Small intestine (tissue), 7 donors: ENCODE measurements around the gene FAM124B. TPM values are rescaled to one million over a fixed set of nuclear protein-coding genes. Genes with fewer than 3 reads are reported as not detected.

Experiments
- DNase-seq, 2 donors: peaks; one replicate each; pipeline versions ENCODE4 v3.0.0 to v3.0.0-alpha.2; 2013
- FAIRE-seq: peaks from 2 replicates; lab custom pipeline; 2012; peaks lifted over from hg19 to GRCh38; lab: Jason Lieb, UNC
- H3K27ac ChIP-seq, 3 donors: one replicate each; pipeline ENCODE4 v1.5.1; 2013; ENCODE audit warnings: low read length in 2 of 3, mild to moderate bottlenecking in 2 of 3, control low read depth in 1 of 3, inconsistent platforms in 1 of 3, low read depth in 1 of 3, moderate library complexity in 1 of 3
- H3K27me3 ChIP-seq, 3 donors: one replicate each; pipeline ENCODE4 v1.6.1; 2013; ENCODE audit warnings: low read length in 3 of 3, inconsistent platforms in 1 of 3; ENCODE audit not compliant: control insufficient read depth in 3 of 3, insufficient read depth in 3 of 3
- H3K36me3 ChIP-seq, 3 donors: one replicate each; pipeline ENCODE4 v1.6.1; 2013; ENCODE audit warnings: low read length in 3 of 3, inconsistent platforms in 1 of 3, low read depth in 1 of 3, mild to moderate bottlenecking in 1 of 3, moderate library complexity in 1 of 3; ENCODE audit not compliant: control insufficient read depth in 3 of 3, insufficient read depth in 2 of 3
- H3K4me1 ChIP-seq, 3 donors: one replicate each; pipeline ENCODE4 v1.6.1; 2013; ENCODE audit warnings: low read length in 2 of 3, inconsistent platforms in 1 of 3, low read depth in 1 of 3, mild to moderate bottlenecking in 1 of 3, moderate library complexity in 1 of 3; ENCODE audit not compliant: control insufficient read depth in 3 of 3, insufficient read depth in 2 of 3
- H3K4me3 ChIP-seq, 3 donors: one replicate each; pipeline ENCODE4 v1.5.1; 2013; ENCODE audit warnings: low read length in 3 of 3, control low read depth in 1 of 3, inconsistent platforms in 1 of 3, low read depth in 1 of 3, mild to moderate bottlenecking in 1 of 3, moderate library complexity in 1 of 3
- H3K9me3 ChIP-seq, 2 donors: one replicate each; pipeline ENCODE4 v1.6.1; 2013; ENCODE audit warnings: low read depth in 1 of 2, low read length in 1 of 2; ENCODE audit not compliant: control insufficient read depth in 2 of 2, insufficient read depth in 1 of 2
- WGBS, 3 donors: extraction: QIAGEN DNeasy Blood & Tissue Kit; methylation state at CpG; one replicate each; pipeline ENCODE4 v1.1.7; 2013; 5-methylcytosine and 5-hydroxymethylcytosine counted together
- polyA plus RNA-seq, 4 donors: library from polyadenylated mRNA; stranded (reverse) in 3 of 4; unstranded in 1 of 4; fragments of 200-250 nt in 3 of 4; fragments of 120-200 nt in 1 of 4; gene quantifications; one replicate each; pipeline versions ENCODE4 v1.2.1 to v1.2.3, GENCODE V29; 2013
- donor health status: healthy with polysubstance abuse.
- donor health status: control.
- donor health status: control.
- donor health status: Bipolar disorder and iron deficiency.
- donor health status: healthy.

The FAM124B gene
- polyA plus RNA-seq, 4 donors = 0.81 to 2.0 (median 1.1) TPM; not detected in 1

- Histone ChIP-seq H3K36me3 (no peaks in the 10 kb centered on the region), H3K9me3 (peaks cover 0 to 5% of the 10 kb centered on the region in 2 donors), H3K4me1 (peaks cover 0 to 3% (median 0%) of the 10 kb centered on the region in 3 donors), H3K4me3 (no peak overlapping the region), H3K27ac (no peak overlapping the region), H3K27me3 (peaks cover 0 to 2% (median 0%) of the 10 kb centered on the region in 3 donors)
- FAIRE-seq (no peak), DNase-seq (no peak)
Measured at GRCh38 chr2:224349396-224349795, 52.5 kb downstream of the FAM124B start.

DNA sequence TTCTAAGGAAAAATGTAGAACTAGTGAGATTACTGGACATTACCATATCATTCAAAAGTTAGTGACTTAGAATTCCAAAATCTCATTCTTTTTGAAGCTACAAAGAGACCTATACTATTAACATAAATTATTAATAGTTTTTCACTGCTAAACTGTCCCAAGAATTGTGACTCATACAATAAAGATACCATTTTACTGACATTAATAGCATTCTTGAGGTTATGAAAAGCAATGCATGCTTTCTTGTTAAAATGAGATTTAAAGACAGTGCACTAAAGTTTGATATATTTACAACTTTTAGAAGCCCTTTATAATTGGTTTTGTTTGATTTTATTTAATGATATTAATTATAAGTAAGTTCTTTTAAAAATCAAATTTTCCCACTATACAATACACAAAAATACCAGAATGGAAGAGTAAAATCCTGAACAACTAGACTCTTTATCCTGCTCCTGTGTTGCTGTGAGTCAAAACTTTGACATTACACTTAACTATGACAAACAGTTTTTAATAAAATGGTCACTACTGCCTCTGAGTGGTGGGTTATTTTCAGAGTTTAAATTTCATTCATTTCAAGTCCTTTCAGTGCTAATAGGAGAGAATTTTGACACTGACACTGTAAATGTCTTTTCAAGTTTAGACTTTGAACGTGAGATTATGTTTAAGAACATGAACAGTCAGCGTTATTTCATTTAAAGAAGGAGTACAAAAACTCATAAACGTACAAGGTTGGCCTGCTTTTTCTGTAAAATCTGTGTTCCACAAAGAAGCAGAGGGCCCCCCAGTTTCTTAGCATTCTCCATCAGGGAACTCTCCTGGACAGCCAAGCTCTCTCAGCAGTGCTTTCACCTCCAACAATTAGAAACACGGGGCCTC, 54.5 kb downstream of the FAM124B start:
- H3K4me1 ChIP-seq = peaks cover 0 to 3% (median 0%) of the 10 kb centered on the region in 3 donors
- DNase-seq (no peak), FAIRE-seq (peak; percentile 10)
- H3K36me3 ChIP-seq = no peaks in the 10 kb centered on the region
- H3K9me3 ChIP-seq = peaks cover 0 to 5% of the 10 kb centered on the region in 2 donors
- WGBS, 3 donors = 52 to 69% (median 67%) methylated on average over 4 of the region's 4 CpGs
- H3K27ac ChIP-seq = no peak overlapping the region
- H3K4me3 ChIP-seq = no peak overlapping the region
- H3K27me3 ChIP-seq = peaks cover 0 to 2% (median 0%) of the 10 kb centered on the region in 3 donors

GRCh38 chr2:224345492-224345891, 56.4 kb downstream of the FAM124B start:
- Histone ChIP-seq H3K4me3 (no peak overlapping the region), H3K27ac (no peak overlapping the region), H3K4me1 (no peaks in the 10 kb centered on the region), H3K9me3 (peaks cover 0 to 5% of the 10 kb centered on the region in 2 donors), H3K27me3 (no peaks in the 10 kb centered on the region), H3K36me3 (no peaks in the 10 kb centered on the region)
- no peak for DNase-seq
- FAIRE-seq = no peak
- 81 to 95% (median 85%) methylated on average over 2 of the region's 2 CpGs for WGBS, 3 donors

DNA sequence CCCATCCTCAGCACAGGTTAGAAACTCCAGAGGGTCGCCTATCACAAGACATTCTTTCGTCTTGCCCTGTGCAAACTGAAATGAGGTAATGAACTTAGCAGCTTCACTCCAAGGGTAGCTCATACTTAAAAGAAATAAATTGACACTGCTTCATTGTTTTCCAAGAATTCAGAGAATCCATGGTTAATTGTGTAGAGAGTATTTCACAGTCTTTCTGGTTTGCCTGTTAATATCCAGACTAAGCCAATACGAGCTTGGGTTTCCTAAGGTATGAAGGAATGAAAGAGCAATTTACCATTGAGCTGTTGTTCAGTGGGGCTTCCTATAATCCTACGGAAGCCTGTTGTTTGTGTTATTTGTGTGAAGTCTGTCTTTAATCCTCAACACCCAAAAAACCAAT, 58.7 kb downstream of the FAM124B start:
- FAIRE-seq = no peak
- H3K4me1 ChIP-seq = no peaks in the 10 kb centered on the region
- 54 to 80% (median 65%) methylated on average over 4 of the region's 4 CpGs for WGBS, 3 donors
- H3K9me3 ChIP-seq = peaks cover 0 to 5% of the 10 kb centered on the region in 2 donors
- no peaks in the 10 kb centered on the region for H3K36me3 ChIP-seq
- H3K4me3 ChIP-seq = no peak overlapping the region
- no peak for DNase-seq
- no peaks in the 10 kb centered on the region for H3K27me3 ChIP-seq
- no peak overlapping the region for H3K27ac ChIP-seq

GRCh38 chr2:224335991-224336390, 65.9 kb downstream of the FAM124B start:
- FAIRE-seq = no peak
- no peaks in the 10 kb centered on the region for H3K27me3 ChIP-seq
- WGBS, 3 donors = 39 to 61% (median 58%) methylated on average over 1 of the region's 1 CpG
- no peaks in the 10 kb centered on the region for H3K9me3 ChIP-seq
- DNase-seq = no peak
- H3K27ac ChIP-seq = no peak overlapping the region
- H3K4me3 ChIP-seq = no peak overlapping the region
- no peaks in the 10 kb centered on the region for H3K4me1 ChIP-seq
- no peaks in the 10 kb centered on the region for H3K36me3 ChIP-seq

DNA sequence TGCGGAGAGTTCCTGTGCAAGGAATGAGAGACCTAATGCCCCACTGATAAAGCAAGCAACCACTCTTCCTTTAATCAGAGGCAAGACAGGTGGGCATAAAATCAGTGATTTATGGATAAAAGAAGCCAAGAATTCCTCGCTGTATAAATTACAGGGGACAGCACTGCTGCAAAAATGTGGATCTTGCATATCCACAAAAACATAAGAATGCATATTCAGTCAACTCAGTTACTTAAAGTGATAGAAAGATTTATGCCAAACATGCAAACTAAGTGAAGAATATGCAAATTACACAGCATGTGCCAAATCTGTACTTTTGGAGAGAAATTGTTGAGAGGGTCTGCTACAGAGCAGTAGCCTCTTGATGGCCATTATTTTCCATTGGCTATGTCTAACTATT, 67.2 kb downstream of the FAM124B start:
- no peaks in the 10 kb centered on the region for H3K9me3 ChIP-seq
- no peaks in the 10 kb centered on the region for H3K36me3 ChIP-seq
- DNase-seq (no peak), FAIRE-seq (no peak)
- no peaks in the 10 kb centered on the region for H3K27me3 ChIP-seq
- 77 to 86% (median 83%) methylated on average over 2 of the region's 2 CpGs for WGBS, 3 donors
- no peak overlapping the region for H3K4me3 ChIP-seq
- no peaks in the 10 kb centered on the region for H3K4me1 ChIP-seq
- no peak overlapping the region for H3K27ac ChIP-seq

DNA sequence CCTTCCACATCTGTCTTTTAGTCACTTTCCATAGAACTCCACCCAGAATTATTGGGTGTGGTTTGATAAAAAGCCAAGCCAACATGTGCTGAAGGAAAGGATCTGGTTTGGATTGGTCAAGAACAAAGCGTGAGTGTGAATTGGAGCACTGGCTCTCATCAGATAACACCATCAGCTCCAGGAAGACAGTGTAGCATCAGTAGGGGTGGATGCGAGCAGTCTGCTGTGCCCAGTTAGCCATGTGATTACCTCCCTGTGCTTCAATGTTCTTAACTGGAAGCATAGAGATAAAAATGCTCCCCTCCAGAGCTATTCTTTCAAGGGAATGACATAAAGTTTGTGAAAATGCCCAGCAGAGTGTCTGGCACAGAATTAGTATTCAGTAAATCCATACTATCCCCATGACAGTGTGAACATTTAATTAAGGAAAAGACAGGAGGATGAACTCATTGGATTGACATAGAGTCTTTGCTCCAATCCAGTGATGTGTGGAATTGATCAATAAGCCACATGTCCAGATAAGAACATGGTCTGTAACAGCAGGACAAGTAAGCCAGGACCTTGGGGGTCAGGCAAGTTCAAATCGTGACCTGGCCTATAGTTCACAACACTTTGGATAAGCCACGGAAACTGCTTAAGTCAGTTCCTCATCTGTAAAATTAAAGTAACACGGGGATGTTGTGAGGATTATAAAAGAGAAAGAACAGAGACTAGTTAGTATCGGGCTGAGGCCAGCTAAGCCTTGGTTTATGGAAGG, 68.0 kb downstream of the FAM124B start:
- WGBS, 3 donors = 63 to 73% (median 69%) methylated on average over 6 of the region's 6 CpGs
- Histone ChIP-seq H3K27me3 (no peaks in the 10 kb centered on the region), H3K9me3 (no peaks in the 10 kb centered on the region), H3K4me3 (no peak overlapping the region), H3K36me3 (no peaks in the 10 kb centered on the region), H3K4me1 (no peaks in the 10 kb centered on the region), H3K27ac (no peak overlapping the region)
- FAIRE-seq = no peak
- no peak for DNase-seq

DNA sequence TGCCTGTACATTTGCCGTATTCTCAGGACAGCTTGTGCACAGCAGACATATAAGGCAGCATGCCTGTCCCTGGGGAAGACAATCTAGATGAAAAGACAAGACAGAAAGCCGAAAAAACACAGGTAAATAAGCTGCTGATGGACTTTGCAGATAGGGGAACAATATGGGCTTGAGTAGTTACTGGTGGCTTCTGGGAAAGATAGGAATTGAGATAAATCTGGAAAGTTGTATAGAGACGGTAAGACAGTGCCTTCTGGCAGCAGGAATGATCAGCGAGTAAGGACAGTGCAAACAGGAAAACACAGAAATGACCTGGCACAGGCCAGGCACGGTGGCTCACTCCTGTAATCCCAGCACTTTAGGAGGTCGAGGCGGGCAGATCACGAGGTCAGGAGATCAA, 70.2 kb downstream of the FAM124B start:
- Histone ChIP-seq H3K36me3 (no peaks in the 10 kb centered on the region), H3K9me3 (no peaks in the 10 kb centered on the region), H3K4me3 (no peak overlapping the region), H3K4me1 (no peaks in the 10 kb centered on the region), H3K27ac (no peak overlapping the region), H3K27me3 (no peaks in the 10 kb centered on the region)
- no peak for DNase-seq
- FAIRE-seq = no peak
- 75 to 79% (median 77%) methylated on average over 8 of the region's 8 CpGs for WGBS, 3 donors
